Activated CD4-positive, alpha-beta T cell treated with anti-CD3 and anti-CD28 coated beads for 4 hours (primary cell): Measurements from ENCODE around the gene FBXO11.

Experiments
- DNase-seq, 2 donors: peaks; one replicate each; pipeline ENCODE4 v3.0.0-alpha.2; 2020

The FBXO11 gene

DNA sequence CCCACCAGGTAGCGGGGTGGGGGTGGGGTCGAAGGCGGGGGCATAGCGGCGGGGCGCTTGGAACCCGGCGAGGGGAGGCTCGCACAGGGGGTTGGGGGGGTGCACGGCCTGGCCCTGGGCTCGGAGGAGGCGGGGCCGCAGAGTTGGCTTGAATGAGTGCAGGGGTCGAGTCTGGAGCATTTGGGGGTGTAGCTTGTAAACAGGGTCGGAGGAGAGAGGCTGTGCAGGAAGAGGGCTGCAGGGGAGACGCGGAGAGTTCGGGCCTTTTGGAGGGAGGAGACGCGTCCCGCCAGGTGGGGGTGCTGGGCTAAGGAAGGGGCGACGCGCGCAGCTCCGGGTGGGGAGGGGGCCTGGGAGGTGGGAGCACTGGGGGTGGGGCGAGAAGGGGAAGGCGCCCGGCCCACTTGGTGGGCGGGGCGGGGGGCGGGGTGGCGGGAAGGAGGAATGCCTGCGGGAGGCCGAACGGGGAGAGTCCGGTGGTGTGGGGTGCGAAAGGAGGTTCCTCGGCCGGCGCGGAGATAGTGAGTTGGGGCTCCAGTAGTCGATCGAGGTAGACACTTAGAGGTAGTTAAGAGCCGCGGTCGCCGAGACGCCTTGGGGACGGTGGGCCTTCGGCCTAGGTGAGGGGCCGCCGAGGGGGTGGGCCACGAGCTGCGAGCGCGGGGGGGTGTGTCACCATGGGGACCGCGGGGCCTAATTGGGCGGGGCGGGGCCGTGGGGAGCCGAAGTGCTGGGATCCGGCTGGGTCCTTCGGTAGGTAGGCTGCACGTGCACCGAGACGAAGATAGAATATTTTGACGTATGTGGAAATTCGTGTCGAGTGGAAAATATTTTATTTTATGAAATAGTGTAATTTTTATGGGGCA, 122.6 kb downstream of the FBXO11 start:
- DNase-seq: peak; percentile 53 to 68

DNA sequence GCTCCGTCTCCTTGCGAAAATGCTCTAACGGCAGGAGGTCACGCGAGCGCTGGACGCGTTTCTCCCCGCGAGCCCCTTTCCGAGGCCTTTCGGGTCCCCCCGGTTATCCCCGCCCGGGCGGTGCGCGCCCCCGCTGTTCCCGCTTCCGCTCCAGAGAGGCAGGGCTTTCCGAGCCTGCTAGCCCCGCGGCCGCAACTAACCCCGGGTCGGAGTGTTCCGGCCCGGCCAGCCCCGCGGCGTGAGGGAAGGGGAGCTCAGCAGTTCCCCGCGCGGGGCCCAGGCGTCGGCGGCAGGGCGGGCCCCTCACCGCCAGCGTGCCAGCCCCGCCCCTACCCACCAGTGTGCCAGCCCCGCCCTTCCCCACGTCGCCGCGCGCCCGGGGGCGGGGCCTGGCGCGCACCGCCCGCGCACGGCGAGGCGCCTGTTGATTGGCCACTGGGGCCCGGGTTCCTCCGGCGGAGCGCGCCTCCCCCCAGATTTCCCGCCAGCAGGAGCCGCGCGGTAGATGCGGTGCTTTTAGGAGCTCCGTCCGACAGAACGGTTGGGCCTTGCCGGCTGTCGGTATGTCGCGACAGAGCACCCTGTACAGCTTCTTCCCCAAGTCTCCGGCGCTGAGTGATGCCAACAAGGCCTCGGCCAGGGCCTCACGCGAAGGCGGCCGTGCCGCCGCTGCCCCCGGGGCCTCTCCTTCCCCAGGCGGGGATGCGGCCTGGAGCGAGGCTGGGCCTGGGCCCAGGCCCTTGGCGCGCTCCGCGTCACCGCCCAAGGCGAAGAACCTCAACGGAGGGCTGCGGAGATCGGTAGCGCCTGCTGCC, 123.4 kb downstream of the FBXO11 start, which contains the start of gene MSH6:
Gene MSH6 (plus strand): TSS at position 475 of the 815 bp plus-strand sequence. CDS start 89 bp downstream, at position 564.
- peak; percentile 86 to 89 for DNase-seq

DNA sequence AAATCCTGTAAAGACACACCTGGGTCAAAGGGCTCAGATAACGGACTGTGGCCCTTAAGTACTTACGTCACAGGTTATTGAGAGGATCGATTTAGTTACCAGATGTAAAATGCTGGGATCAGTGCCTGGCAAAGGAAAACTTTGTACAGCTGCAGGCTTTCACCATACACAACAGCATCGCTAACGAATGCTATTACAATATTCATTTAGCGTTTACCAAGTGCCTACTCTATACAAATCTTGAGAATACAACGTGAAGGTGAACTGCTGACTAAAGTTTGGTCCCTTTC, 124.0 kb downstream of the FBXO11 start:
- DNase-seq: no peak

DNA sequence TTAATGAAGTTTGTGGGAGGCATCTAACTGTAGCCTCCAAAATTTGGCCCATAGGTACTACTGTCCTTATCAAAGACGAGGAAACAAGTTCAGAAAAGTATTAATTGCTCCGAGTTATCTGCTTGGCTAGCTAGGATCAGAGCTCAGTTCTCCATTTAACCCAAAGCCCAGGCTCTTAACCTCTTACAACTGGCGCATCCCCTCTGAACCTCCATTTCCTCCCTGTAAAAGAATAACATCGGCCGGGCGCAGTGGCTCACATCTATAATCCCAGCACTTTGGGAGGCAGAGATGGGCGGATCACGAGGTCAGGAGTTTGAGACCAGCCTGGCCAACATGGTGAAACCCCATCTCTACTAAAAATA, 126.9 kb downstream of the FBXO11 start:
- no peak for DNase-seq

DNA sequence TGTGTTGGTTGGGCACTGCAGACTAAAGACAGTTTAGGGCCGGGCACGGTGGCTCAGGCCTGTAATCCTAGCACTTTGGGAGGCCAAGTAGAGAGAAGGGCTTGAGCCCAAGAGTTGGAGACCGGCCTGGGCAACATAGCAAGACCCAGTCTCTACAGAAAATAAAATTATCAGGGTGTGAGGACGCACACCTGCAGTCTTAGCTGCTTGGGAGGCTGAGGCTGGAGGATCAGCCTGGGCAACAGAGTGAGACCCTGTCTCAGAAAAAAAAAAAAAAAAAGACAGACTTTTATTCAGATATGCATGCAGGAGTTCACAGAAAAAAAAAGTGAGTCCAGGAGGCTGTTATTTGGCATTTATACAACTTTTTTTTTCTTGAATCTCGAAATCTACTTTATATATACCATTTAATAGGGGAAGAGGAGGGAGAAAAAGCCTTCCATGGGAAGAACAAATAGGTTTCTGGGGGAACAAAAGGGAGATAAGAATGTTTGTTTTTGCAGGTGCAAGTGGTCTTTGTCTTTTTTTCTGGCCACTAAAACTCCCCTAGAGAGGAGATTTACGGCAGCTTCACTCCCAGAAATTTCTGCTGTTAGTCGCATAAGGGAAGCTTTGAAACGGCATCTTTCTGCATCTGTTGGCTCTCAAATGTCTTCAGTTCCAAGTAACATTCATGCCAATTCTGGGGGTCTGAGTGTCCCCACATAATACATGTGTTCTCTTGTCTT, 127.4 kb downstream of the FBXO11 start:
- DNase-seq: no peak

DNA sequence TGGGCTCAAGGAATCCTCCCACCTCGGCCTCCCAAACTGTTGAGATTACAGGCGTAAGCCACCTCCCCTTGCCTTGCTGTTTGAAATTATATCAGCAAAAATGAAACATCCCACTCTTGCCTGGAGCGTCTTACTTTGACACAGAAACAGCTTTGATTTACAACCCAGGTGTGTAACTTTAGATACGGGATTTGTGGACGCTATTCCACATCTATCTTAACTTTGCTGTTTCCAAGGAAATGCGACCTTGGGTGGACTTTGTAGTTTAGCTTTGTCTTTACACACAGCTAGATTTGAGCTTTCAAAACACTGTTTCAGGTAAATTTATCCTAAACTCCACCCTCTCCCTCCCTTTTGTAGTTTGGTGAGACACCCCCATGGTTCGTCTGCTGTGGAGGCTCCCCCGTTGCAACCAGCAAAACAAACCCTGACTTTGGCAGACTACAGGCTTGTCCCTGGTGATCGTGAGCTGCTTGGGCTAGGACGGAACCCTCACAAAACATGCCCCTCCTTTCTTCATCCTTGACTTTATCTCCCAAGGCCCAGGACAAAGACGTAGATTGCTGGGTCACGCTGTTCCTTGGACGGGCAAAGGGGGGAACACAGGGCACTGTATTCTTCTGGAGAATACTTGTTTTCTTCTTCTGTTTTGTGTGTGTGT, 128.9 kb downstream of the FBXO11 start:
- no peak for DNase-seq

DNA sequence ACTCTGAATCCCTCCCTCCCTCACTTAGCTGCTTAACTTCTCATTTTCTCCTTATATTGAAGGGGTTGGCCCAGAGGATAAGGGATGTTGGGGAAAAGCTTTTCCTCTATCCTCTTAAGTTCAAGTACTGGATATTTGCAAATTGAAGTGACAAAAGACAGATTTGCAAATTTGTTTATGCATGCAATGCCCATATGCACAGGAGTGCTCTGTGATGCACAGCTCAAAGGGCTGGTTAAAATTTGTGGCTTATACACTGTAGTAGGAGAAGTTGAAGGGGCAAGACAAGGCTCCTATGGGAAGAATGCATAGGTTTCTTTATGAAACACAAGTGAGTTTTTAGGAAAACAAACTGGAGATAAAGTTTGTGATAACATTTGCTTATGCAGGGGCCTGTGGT, 131.7 kb downstream of the FBXO11 start:
- DNase-seq: no peak

DNA sequence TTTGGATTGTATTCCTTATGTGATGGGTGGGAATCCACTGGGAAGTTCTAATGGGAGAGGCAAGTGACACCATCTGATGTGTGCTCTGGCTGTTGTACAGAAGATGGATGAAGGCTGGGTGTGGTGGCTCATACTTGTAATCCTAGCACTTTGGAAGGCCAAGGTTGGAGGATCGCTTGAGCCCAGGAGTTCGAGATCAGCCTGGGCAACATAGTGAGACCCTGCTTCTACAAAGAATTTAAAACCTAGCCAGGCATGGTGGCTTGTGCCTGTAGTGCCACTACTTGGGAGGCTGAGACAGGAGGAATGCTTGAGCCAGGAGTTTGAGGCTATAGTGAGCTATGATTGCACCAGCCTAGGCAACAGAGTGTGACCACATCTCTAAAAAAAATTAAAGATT, 134.0 kb downstream of the FBXO11 start:
- DNase-seq: no peak

DNA sequence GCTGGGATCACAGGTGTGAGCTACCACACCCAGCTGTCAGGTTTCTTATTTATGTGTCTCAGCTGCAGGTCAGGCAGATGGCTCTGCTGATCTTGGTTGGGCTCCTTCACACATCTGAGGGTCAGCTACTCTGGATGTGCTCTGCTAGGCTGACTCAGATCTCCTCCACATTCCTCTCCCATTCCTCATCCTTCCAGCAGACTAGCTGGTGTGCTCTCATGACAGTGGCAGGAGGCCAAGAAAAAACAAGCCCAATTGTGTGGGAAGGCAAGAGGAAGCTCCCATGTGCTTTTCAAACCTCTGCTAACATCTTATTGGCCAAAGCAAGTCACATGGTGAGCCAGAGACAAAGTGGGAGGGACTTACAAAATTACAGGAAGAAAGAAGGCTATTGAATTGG, 135.1 kb downstream of the FBXO11 start:
- DNase-seq: no peak

DNA sequence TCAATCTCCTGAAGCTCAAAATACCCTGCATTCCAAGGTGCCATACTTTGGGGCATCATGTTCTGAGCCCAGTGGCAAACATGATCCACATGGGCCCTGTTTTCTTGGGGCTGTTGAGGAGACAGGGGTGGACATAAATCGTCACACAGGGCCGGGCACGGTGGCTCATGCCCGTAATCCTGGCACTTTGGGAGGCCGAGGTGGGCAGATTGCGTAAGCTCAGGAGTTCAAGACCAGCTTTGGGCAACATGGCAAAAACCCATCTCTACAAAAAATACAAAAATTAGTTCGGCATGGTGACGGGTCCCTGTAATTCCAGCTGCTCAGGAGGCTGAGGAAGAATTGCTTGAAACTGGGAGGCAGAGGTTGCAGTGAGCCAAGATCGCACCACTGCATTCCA, 137.0 kb downstream of the FBXO11 start:
- no peak for DNase-seq

DNA sequence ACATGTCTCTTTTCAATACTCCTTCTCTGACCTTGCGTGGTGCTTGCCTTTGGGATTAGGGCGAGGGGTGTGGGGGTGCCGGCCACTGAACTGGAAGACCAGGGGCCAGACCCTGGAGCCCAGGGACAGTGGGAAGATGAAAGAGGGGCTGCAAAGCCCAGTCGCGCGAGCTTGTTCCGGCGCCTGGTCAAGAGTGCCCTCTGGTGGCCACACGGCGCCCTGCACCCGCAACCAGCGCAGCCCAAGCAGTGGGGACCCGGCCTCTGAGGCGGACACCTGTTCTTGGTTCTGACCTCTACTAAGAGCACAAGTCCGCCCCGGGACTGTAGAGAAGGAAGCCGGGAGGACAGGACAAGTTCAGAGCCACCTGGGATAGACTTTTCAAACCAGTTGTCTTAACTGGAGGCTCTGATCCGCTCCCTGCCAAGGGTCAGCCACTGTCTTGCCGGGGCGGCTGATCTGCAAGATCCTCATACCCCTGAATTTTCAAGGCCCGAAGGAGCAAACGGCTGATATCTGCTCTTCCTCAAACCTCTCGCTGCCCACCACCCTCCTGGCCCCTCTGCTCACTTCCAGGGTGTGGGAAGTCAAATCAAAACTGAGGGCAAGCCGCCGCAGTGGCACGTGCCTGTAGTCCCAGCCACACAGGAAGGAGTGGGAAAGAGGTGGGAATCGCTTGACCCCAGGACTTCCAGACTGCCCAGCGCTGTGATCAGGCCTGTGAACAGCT, 138.3 kb downstream of the FBXO11 start:
- DNase-seq: peak; percentile 50 to 66

DNA sequence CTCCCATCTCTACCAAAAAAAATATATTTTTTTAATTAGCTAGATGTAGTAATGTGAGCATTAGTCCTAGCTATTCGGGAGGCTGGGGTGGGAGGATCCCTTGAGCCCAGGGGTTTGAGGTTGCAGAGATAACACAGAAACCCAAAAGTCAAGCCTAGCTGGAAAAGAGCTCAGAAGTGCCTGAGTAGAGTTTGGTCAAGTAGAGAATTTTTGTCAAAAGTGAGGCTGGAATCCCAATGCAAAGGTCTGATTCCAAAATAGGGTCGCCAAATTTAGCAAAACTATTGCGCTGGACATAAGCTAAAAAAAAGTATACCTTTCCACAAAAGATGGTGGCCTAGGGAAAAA, 138.8 kb downstream of the FBXO11 start:
- DNase-seq: no peak

DNA sequence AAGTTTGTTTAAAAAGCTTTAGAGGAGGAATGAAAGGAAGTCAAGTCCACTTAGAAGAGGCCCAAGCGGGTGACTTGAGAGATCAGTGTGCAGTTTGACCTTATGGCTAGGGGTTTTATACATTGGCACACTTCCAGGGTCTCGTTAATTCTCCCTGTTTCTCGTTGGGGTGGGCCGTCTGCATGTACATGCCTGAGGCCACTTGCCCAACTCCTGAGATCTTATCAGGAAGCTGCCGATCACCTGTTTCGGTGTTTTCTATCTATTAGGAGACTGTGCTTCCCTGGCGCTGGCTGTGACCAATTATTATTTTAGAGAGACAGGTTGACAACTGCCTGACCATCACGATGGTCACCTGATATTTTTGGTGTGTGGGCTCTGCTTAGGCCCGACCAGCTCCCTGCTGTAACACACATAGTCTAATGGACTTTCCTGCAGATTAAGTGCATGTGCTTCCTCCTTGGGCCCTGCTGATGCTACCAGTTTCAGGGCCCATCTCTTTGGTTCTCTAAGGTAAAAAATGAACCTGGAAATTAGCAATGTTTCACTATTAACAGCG, 154.4 kb downstream of the FBXO11 start:
- no peak for DNase-seq

DNA sequence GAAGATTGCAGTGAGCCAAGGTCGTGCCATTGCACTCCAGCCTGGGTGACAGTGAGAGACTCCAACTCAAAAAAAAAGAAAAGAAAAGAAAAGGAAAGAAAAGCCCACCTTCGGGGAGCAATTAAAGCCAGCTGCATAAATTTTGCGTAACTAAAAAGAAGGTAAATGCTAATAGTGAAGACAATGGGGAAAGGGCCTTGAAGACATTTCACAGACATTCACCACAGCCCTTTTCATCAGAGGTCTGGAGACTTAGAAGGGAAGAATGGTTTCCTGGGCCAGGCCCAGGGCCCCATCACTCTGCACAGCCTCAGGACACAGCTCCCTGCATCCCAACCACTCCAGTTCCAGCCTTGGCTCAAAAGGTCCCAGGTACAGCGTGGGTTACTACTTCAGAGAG, 158.4 kb downstream of the FBXO11 start:
- DNase-seq: no peak

DNA sequence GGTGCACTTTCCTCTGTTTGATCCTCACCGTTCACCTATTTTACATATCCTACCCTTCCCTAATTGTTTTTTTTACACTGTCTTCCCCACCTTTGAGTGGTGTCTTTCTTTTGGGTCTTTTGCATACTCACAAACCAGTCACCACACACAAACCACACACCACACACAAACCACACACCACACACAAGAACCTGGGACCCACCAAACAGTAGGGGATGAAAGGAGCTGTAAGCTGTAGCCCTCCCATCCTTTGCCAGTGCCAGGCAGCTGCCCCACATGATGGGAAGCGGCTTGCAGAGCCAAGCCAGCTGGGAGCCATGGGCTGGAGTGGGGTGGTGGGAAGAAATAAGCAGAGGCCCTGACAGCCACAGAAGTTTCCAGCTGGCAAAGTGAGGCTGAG, 162.2 kb downstream of the FBXO11 start:
- DNase-seq: no peak

DNA sequence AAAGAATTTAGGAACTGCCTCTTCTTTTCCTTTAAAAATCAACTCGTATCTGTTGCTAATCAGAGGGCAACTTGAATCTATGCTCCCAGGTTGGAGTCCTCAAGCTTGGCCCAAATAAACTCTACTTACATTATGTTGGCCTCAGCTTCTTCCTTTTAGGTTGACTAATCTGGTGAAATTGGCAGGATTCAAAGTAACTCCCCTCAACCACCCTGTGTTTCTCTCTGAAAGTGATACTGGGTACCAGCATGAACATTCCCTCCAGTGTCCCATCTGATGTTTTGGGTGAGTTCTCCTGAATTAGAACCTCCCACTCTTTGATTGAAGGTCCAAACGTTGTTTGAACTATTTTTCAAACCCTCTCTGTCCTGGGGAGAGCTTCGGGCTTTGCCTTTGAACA, 164.7 kb downstream of the FBXO11 start:
- DNase-seq: no peak

DNA sequence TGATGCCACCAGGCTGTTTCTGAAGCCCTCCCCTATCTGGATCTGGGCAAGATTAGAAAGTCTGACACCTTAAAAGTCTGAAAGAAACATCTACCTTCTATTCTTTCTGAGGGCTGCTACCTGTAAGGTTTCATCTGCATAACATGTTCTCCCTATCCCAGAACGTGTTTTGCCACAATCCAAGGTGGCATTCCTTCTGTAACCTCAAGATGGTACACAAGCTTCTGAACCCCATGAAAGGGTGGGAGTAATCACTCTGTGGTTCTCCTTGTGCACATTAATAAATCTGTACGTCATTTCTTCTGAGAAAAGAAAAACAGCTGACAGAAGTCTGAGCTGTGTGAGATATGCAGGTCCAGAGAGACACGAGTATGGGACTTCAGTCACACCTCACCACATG, 165.2 kb downstream of the FBXO11 start:
- DNase-seq: no peak
